ENCODE results near the gene KRT86. TPM values are rescaled to one million over a fixed set of nuclear protein-coding genes. Genes with fewer than 3 reads are reported as not detected.
"Not testable (repeated sequence)": the region's sequence is repeated elsewhere in the genome, so short reads cannot be mapped to it uniquely, and the experiment has no call there.

Gene KRT86
- total and polyA plus RNA-seq, 7 experiments from 2014 or later, result 0.13 to 1.5 TPM; not detected in 5

GRCh38 chr12:52290483-52291134 is 16.2 kb downstream of the KRT86 start:
- H3K4me3 Mint-ChIP-seq; H3K27ac Mint-ChIP-seq; CTCF ChIA-PET; H3K9me3 Mint-ChIP-seq; H3K36me3 Mint-ChIP-seq; H3K4me1 ChIP-seq (ENCODE audit: control insufficient read depth in 2 of 2, insufficient read depth in 2 of 2, low read length in 2 of 2); H3K27me3 ChIP-seq (ENCODE audit: control insufficient read depth in 2 of 2, insufficient read depth in 2 of 2, low read length in 2 of 2); intact Hi-C loops (cut with micrococcal nuclease); H3K9me3 ChIP-seq (ENCODE audit: control insufficient read depth in 2 of 3, low read length in 3 of 3); POLR2A ChIA-PET; H3K4me3 ChIP-seq (ENCODE audit: low read length); DNase-seq; H3K36me3 ChIP-seq (ENCODE audit: control insufficient read depth in 2 of 3, insufficient read depth in 3 of 3, low read length in 3 of 3); H3K27ac ChIP-seq (ENCODE audit: low read depth, low read length); ATAC-seq: not testable (repeated sequence)
- Mint-ChIP-seq H3K27me3 (peaks cover 0 to 33% (median 5%) of the 10 kb centered on the region in 5 donors), H3K4me1 (peaks cover 0 to 15% (median 4%) of the 10 kb centered on the region in 7 donors)

DNA sequence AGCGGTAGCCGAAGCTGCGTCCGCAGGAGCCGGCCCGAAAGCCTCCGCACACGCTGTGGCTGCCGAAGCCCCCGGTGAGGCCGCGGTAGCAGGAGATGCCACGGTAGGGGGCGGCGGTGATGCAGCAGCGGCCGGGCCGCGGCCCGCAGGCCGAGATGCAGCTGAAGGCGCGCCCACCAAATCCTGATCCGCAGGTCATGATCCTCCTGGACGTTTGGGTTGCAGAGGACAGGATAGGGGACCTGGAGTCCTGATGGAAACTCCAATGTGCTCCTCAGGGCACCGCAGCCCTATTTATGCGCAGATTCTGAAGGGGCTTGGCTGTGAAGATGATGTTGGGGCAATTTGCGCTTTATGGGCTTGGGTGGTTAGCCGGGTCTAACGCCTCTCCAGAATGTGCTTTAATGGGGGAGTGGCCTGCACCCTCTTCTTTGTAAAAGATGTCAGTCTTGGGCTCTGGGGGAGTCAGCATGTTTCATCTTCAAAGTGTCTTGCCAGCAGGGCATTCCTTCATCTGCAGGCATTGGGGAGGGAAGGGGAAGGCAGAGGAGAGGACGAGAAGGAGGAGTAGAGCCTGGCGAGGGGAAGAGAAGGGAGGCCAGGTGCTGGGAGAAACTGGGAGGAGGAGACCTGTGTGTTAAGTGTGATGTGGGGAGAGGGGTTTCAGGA is 17.0 kb downstream of the KRT86 start, which contains the start of gene KRT81:
KRT81 (minus strand) TSS at position 268 of the 669 bp plus-strand sequence; CDS start at position 199, 69 bp downstream.
- ATAC-seq (no peak), DNase-seq (no peak)
- H3K4me3 ChIP-seq (ENCODE audit: low read length), result no peak within 1 kb of the TSS
- Mint-ChIP-seq H3K9me3 (no peaks in the 10 kb centered on the region), H3K27me3 (peaks cover 0 to 39% (median 11%) of the 10 kb centered on the region in 5 donors), H3K4me1 (peaks cover 0 to 19% (median 4%) of the 10 kb centered on the region in 7 donors), H3K27ac (no peak within 1 kb of the TSS), H3K4me3 (no peak within 1 kb of the TSS), H3K36me3 (no peaks in the 10 kb centered on the region)
- H3K36me3 ChIP-seq (ENCODE audit: control insufficient read depth in 2 of 3, insufficient read depth in 3 of 3, low read length in 3 of 3), result no peaks in the 10 kb centered on the region
- no peak within 1 kb of the TSS for H3K27ac ChIP-seq (ENCODE audit: low read depth, low read length)
- no peaks in the 10 kb centered on the region for H3K27me3 ChIP-seq (ENCODE audit: control insufficient read depth in 2 of 2, insufficient read depth in 2 of 2, low read length in 2 of 2)
- intact Hi-C loops (cut with micrococcal nuclease), result no loop called here
- ChIA-PET POLR2A (no interaction called here), CTCF (no interaction called here)
- no peaks in the 10 kb centered on the region for H3K4me1 ChIP-seq (ENCODE audit: control insufficient read depth in 2 of 2, insufficient read depth in 2 of 2, low read length in 2 of 2)
- no peaks in the 10 kb centered on the region for H3K9me3 ChIP-seq (ENCODE audit: control insufficient read depth in 2 of 3, low read length in 3 of 3)

DNA sequence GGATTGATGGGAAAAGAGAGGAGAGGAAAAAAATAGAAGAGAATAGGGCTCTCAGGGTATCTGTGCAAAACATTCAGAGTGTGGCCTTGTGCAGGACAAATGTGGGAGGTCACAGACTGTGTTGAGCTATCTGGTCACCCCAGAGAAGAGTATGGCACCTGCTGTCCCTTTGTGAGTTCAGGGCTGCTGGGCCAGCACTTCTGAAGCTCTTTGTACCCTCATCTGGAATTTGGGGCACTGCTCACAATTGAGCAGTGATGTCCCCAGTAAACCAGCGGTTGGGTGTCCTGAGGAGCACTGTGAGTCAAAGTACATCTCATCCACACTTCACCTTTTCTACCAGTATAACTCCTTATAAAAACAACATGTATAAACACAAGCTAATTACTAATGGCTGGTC is 19.5 kb downstream of the KRT86 start:
- Histone ChIP-seq H3K4me3 (ENCODE audit: low read length) (no peak overlapping the region), H3K27me3 (ENCODE audit: control insufficient read depth in 2 of 2, insufficient read depth in 2 of 2, low read length in 2 of 2) (no peaks in the 10 kb centered on the region), H3K36me3 (ENCODE audit: control insufficient read depth in 2 of 3, insufficient read depth in 3 of 3, low read length in 3 of 3) (no peaks in the 10 kb centered on the region), H3K9me3 (ENCODE audit: control insufficient read depth in 2 of 3, low read length in 3 of 3) (no peaks in the 10 kb centered on the region), H3K27ac (ENCODE audit: low read depth, low read length) (no peak overlapping the region), H3K4me1 (ENCODE audit: control insufficient read depth in 2 of 2, insufficient read depth in 2 of 2, low read length in 2 of 2) (no peaks in the 10 kb centered on the region)
- ATAC-seq (no peak), DNase-seq (no peak)
- no peaks in the 10 kb centered on the region for H3K36me3 Mint-ChIP-seq
- intact Hi-C loops (cut with micrococcal nuclease), result no loop called here
- peaks cover 0 to 8% (median 0%) of the 10 kb centered on the region in 7 donors for H3K4me1 Mint-ChIP-seq
- no peak overlapping the region for H3K4me3 Mint-ChIP-seq
- ChIA-PET CTCF (no interaction called here), POLR2A (no interaction called here)
- H3K27me3 Mint-ChIP-seq, result peaks cover 0 to 53% (median 16%) of the 10 kb centered on the region in 5 donors
- no peaks in the 10 kb centered on the region for H3K9me3 Mint-ChIP-seq
- H3K27ac Mint-ChIP-seq, result no peak overlapping the region

GRCh38 chr12:52294803-52295202 is 20.4 kb downstream of the KRT86 start:
- H3K4me1 ChIP-seq (ENCODE audit: control insufficient read depth in 2 of 2, insufficient read depth in 2 of 2, low read length in 2 of 2), result no peaks in the 10 kb centered on the region
- intact Hi-C loops (cut with micrococcal nuclease), result no loop called here
- CTCF ChIA-PET, result interaction anchor here (0.7 kb wide), 1 partner anchor 475 kb away, joined by 3 read pairs; no protein-coding TSS in a partner anchor
- H3K9me3 Mint-ChIP-seq, result no peaks in the 10 kb centered on the region
- H3K36me3 Mint-ChIP-seq, result no peaks in the 10 kb centered on the region
- H3K27ac ChIP-seq (ENCODE audit: low read depth, low read length), result no peak overlapping the region
- no peak overlapping the region for H3K4me3 Mint-ChIP-seq
- H3K9me3 ChIP-seq (ENCODE audit: control insufficient read depth in 2 of 3, low read length in 3 of 3), result no peaks in the 10 kb centered on the region
- no peak overlapping the region for H3K27ac Mint-ChIP-seq
- H3K27me3 ChIP-seq (ENCODE audit: control insufficient read depth in 2 of 2, insufficient read depth in 2 of 2, low read length in 2 of 2), result no peaks in the 10 kb centered on the region
- H3K4me3 ChIP-seq (ENCODE audit: low read length), result no peak overlapping the region
- ATAC-seq (no peak), DNase-seq (no peak)
- peaks cover 0 to 59% (median 16%) of the 10 kb centered on the region in 5 donors for H3K27me3 Mint-ChIP-seq
- H3K36me3 ChIP-seq (ENCODE audit: control insufficient read depth in 2 of 3, insufficient read depth in 3 of 3, low read length in 3 of 3), result no peaks in the 10 kb centered on the region
- POLR2A ChIA-PET, result no interaction called here
- peaks cover 0 to 8% (median 0%) of the 10 kb centered on the region in 7 donors for H3K4me1 Mint-ChIP-seq

DNA sequence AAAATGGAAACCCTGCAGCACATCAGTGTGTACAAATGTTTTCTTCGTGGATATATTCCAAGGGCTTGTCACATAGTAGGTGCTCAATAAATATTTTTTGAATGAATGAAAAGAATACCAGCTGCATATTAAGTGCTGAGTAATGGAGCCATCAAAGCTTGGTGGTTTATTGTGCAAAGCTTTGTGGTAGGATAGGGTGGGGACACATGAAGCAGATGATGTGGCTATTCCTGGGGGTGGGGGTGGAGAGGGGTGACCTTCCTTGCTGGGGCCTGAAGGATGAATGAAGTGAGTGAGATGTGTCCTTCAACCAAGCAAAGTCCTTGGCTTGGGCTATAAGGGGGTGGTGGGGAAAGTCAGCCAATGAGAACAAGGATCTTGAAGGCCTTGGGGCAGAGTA is 21.2 kb downstream of the KRT86 start:
- no peak overlapping the region for H3K4me3 Mint-ChIP-seq
- Histone ChIP-seq H3K4me1 (ENCODE audit: control insufficient read depth in 2 of 2, insufficient read depth in 2 of 2, low read length in 2 of 2) (no peaks in the 10 kb centered on the region), H3K4me3 (ENCODE audit: low read length) (no peak overlapping the region), H3K27ac (ENCODE audit: low read depth, low read length) (no peak overlapping the region), H3K36me3 (ENCODE audit: control insufficient read depth in 2 of 3, insufficient read depth in 3 of 3, low read length in 3 of 3) (no peaks in the 10 kb centered on the region), H3K9me3 (ENCODE audit: control insufficient read depth in 2 of 3, low read length in 3 of 3) (no peaks in the 10 kb centered on the region), H3K27me3 (ENCODE audit: control insufficient read depth in 2 of 2, insufficient read depth in 2 of 2, low read length in 2 of 2) (no peaks in the 10 kb centered on the region)
- DNase-seq (no peak), ATAC-seq (peak; percentile 76)
- peaks cover 0 to 8% (median 0%) of the 10 kb centered on the region in 7 donors for H3K4me1 Mint-ChIP-seq
- ChIA-PET POLR2A (no interaction called here), CTCF (no interaction called here)
- no peak overlapping the region for H3K27ac Mint-ChIP-seq
- intact Hi-C loops (cut with micrococcal nuclease), result no loop called here
- no peaks in the 10 kb centered on the region for H3K9me3 Mint-ChIP-seq
- peaks cover 0 to 61% (median 16%) of the 10 kb centered on the region in 5 donors for H3K27me3 Mint-ChIP-seq
- no peaks in the 10 kb centered on the region for H3K36me3 Mint-ChIP-seq

- ChIA-PET CTCF (no interaction called here), POLR2A (no interaction called here)
- H3K9me3 Mint-ChIP-seq, result no peaks in the 10 kb centered on the region
- no peaks in the 10 kb centered on the region for H3K36me3 Mint-ChIP-seq
- intact Hi-C loops (cut with micrococcal nuclease), result no loop called here
- peaks cover 0 to 56% (median 16%) of the 10 kb centered on the region in 5 donors for H3K27me3 Mint-ChIP-seq
- Histone ChIP-seq H3K4me1 (ENCODE audit: control insufficient read depth in 2 of 2, insufficient read depth in 2 of 2, low read length in 2 of 2) (no peaks in the 10 kb centered on the region), H3K4me3 (ENCODE audit: low read length) (no peak overlapping the region), H3K27me3 (ENCODE audit: control insufficient read depth in 2 of 2, insufficient read depth in 2 of 2, low read length in 2 of 2) (no peaks in the 10 kb centered on the region), H3K27ac (ENCODE audit: low read depth, low read length) (no peak overlapping the region), H3K36me3 (ENCODE audit: control insufficient read depth in 2 of 3, insufficient read depth in 3 of 3, low read length in 3 of 3) (no peaks in the 10 kb centered on the region), H3K9me3 (ENCODE audit: control insufficient read depth in 2 of 3, low read length in 3 of 3) (no peaks in the 10 kb centered on the region)
- no peak for DNase-seq
- peaks cover 0 to 10% (median 0%) of the 10 kb centered on the region in 7 donors for H3K4me1 Mint-ChIP-seq
- no peak overlapping the region for H3K27ac Mint-ChIP-seq
- ATAC-seq, result no peak
- H3K4me3 Mint-ChIP-seq, result no peak overlapping the region
Measured at GRCh38 chr12:52296572-52297215, 22.2 kb downstream of the KRT86 start.
